Breast epithelium (tissue), 3 donors: Measurements from ENCODE around the gene FMO1.

ENCODE experiments used
- POLR2A ChIP-seq: fragments of 450-650 bp; IDR thresholded peaks from one replicate; pipeline ENCODE4 v1.6.1; 2016; ENCODE audit warnings: antibody characterized with exemption, mild to moderate bottlenecking, moderate library complexity
- POLR2AphosphoS5 ChIP-seq, 3 donors: sonication (generic); formaldehyde crosslinking; IDR thresholded peaks; one replicate each; pipeline ENCODE4 v1.6.1; 2017; ENCODE audit warnings: antibody characterized with exemption in 3 of 3
- TF ChIP-seq, protein P1 (sequence below), 3 donors: fragments of 450-650 bp; IDR thresholded peaks; one replicate each; pipeline ENCODE4 v1.5.1; 2016 to 2017; ENCODE audit warnings: antibody characterized with exemption in 3 of 3, mild to moderate bottlenecking in 3 of 3, moderate library complexity in 3 of 3

DNA sequence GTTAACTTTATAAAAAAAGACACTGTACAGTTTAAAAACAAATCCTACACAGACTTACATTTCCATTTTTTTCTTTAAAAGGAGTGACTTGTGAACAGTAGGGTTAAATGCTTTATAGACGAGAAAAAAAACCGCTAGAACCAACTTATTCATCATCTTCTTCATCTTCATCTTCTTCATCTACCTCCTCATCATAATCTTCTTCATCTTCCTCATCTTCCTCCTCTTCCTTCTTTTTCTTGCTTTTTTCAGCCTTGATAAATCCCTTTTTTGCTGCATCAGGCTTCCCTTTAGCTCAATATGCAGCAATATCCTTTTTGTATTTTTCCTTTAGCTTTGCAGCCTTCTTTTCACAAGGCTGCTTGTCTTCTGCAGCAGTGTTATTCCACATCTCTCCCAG, 22.5 kb downstream of the FMO1 start:
- TF ChIP-seq, protein P1, sequence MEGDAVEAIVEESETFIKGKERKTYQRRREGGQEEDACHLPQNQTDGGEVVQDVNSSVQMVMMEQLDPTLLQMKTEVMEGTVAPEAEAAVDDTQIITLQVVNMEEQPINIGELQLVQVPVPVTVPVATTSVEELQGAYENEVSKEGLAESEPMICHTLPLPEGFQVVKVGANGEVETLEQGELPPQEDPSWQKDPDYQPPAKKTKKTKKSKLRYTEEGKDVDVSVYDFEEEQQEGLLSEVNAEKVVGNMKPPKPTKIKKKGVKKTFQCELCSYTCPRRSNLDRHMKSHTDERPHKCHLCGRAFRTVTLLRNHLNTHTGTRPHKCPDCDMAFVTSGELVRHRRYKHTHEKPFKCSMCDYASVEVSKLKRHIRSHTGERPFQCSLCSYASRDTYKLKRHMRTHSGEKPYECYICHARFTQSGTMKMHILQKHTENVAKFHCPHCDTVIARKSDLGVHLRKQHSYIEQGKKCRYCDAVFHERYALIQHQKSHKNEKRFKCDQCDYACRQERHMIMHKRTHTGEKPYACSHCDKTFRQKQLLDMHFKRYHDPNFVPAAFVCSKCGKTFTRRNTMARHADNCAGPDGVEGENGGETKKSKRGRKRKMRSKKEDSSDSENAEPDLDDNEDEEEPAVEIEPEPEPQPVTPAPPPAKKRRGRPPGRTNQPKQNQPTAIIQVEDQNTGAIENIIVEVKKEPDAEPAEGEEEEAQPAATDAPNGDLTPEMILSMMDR (IDR thresholded peaks at IDR 0.05) = no peak
- TF ChIP-seq POLR2A = no peak
- TF ChIP-seq POLR2AphosphoS5 (IDR thresholded peaks at IDR 0.05) = no peak
